HG03520 (cell line): ENCODE data around the gene EXOC4.

Source experiments
- ATAC-seq: cut with Tn5 transposase; IDR thresholded peaks from one replicate; pipeline ENCODE4 v1.9.1; 2021; ENCODE audit warnings: mild to moderate bottlenecking, moderate library complexity; ENCODE audit not compliant: unreplicated experiment

Gene EXOC4

GRCh38 chr7:133815611-133816210, 562.8 kb downstream of the EXOC4 start:
- ATAC-seq = no peak

- no peak for ATAC-seq
These were observed 566.8 kb downstream of the EXOC4 start for GRCh38 chr7:133819695-133820094.

GRCh38 chr7:133820584-133820983, 567.7 kb downstream of the EXOC4 start:
- ATAC-seq = no peak

- ATAC-seq = no peak
These were observed 568.3 kb downstream of the EXOC4 start for GRCh38 chr7:133821171-133821570.

- no peak for ATAC-seq
These were observed 569.2 kb downstream of the EXOC4 start for GRCh38 chr7:133822001-133822641.

GRCh38 chr7:133822868-133823552, 570.1 kb downstream of the EXOC4 start:
- no peak for ATAC-seq

GRCh38 chr7:133824132-133824531, 571.3 kb downstream of the EXOC4 start:
- no peak for ATAC-seq

- no peak for ATAC-seq
These were observed 575.1 kb downstream of the EXOC4 start for GRCh38 chr7:133827707-133828623.

GRCh38 chr7:133828906-133829305, 576.0 kb downstream of the EXOC4 start:
- no peak for ATAC-seq

GRCh38 chr7:133829336-133829897, 576.5 kb downstream of the EXOC4 start:
- ATAC-seq = no peak

GRCh38 chr7:133830081-133830480, 577.2 kb downstream of the EXOC4 start:
- ATAC-seq = no peak

- no peak for ATAC-seq
These were observed 583.8 kb downstream of the EXOC4 start for GRCh38 chr7:133836666-133837065.

- ATAC-seq = no peak
These were observed 584.3 kb downstream of the EXOC4 start for GRCh38 chr7:133837224-133837623.

GRCh38 chr7:133839121-133839520, 586.2 kb downstream of the EXOC4 start:
- no peak for ATAC-seq

GRCh38 chr7:133843341-133843740, 590.5 kb downstream of the EXOC4 start:
- no peak for ATAC-seq

GRCh38 chr7:133845005-133845404, 592.1 kb downstream of the EXOC4 start:
- no peak for ATAC-seq

- ATAC-seq = no peak
These were observed 593.5 kb downstream of the EXOC4 start for GRCh38 chr7:133846203-133846945.

GRCh38 chr7:133850497-133851280, 597.8 kb downstream of the EXOC4 start:
- ATAC-seq = no peak

GRCh38 chr7:133851411-133851810, 598.5 kb downstream of the EXOC4 start:
- no peak for ATAC-seq
